Activated naive CD4-positive, alpha-beta T cell treated with Interleukin-2 at 50 U/mL for 16 hours (primary cell): Measurements from ENCODE around the gene TSPO2.
A peak's percentile ranks its signal among the peaks of the same experiment; 100 is the strongest.
"Not testable (repeated sequence)": the region's sequence is repeated elsewhere in the genome, so short reads cannot be mapped to it uniquely, and the experiment has no call there.

Experiments
- DNase-seq: peaks from one replicate; pipeline ENCODE4 v3.0.0-alpha.2; 2020

Gene TSPO2

DNA sequence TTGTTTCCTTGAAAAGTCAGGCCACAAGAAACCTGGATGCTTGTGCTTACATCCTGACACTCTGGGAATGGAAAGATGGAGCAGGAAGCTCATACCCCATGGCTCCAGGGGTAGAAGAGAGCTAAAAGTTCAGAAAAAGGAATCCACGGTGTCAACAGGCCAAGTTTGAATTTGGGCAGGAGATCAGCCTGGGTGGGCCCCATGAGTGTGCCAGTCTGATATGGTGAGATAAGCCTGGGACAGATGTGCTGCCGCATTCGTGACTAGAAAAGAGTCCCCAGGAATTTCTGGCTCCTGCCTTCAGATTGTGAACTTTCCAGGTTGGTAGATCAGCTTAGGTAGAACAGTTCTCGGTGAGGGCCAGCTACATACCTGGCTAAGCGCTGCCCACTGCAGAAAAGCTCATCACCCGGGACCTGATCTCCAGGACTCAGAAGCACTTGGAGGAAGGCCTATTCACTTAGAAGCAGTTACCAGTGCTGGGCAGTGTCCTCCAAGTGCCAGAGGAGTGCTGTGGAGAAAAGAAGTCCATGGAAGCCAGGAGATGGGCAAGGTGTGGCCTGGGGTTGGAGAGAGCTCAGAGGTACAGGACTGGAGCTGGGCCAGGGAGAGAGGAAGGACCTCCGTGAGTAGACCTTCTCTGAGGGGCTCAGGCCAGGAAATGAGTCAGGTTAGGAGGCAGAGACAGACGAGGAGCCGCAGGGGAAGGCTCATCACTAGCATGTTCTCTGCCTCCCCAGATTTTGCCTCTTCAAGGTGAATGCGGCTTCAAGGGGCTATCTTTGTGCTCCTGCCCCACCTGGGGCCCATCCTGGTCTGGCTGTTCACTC, at the start of gene TSPO2:
TSPO2 (plus strand) TSS at position 242 of the 830 bp plus-strand sequence; CDS start at position 761, 519 bp downstream.
- DNase-seq: no peak

- no peak for DNase-seq
These were observed 49.5 kb upstream of the TSPO2 start for GRCh38 chr6:40992746-40993145.

GRCh38 chr6:40996591-40997233, 45.6 kb upstream of the TSPO2 start:
- no peak for DNase-seq

- DNase-seq: no peak
These were observed 44.9 kb upstream of the TSPO2 start for GRCh38 chr6:40997234-40997957.

DNA sequence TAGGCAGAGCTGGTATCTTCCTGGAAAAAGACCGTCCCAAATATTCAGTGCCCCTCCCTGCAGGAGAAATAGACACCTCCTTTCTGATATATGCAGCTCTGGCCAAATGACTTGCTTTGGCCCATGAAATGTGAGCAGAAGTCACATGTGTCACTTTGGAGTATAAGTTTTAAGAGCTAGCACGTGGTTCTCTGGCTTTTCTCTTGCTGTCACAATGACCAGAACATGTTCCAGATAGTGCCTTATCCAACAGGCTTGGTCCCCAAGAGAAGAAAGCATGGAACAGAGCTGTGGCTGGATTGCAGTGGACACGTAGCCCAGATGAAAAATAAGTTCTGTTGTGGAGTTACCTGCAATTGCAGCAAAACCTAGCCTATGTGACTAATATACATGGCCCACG, 43.6 kb upstream of the TSPO2 start:
- DNase-seq: no peak

- DNase-seq: no peak
These were observed 42.7 kb upstream of the TSPO2 start for GRCh38 chr6:40999569-40999968.

DNA sequence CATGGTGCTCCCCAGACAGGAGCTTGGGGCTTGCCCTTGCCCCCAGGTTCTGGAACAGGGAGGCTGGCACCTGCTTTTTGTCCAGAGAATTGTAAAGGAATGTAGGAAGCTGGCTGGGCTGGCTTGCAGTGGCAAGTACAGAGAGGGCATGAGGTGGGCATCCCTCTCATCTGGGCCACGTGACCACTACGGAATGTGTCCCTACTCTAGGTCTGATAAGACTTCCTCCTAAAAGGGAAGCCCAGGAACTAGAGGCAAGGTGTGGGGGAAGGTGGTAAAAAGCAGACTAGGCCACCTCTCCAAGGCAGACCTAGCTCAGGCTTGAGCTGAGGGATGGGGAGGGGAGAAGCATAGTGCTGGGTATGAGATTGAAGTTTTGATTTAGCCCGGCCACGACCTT, 42.0 kb upstream of the TSPO2 start:
- no peak for DNase-seq

DNA sequence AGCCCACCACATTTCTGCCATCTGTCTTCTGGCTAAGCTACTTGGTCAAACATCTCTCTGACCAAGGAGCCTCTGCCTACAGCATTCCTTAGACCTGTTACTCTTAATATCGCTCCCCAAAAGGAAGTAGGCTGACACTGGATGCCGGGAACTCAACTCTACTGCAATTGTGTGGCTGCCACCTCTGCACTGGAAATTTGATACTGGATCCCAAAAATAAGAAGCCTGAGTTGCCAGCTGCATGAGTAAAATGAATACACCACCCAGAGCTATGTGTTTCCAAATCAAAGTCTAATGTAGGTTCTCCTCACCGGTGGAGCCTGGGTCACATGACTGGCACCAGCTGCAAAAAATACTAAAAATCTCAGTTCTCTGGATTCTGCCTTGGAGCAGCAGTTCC, 40.1 kb upstream of the TSPO2 start:
- no peak for DNase-seq

GRCh38 chr6:41006217-41006616, 36.0 kb upstream of the TSPO2 start:
- DNase-seq: peak; percentile 47

- not testable (repeated sequence) for DNase-seq
These were observed 35.3 kb upstream of the TSPO2 start for GRCh38 chr6:41006980-41007379.

GRCh38 chr6:41008011-41008410, 34.3 kb upstream of the TSPO2 start:
- no peak for DNase-seq

- no peak for DNase-seq
These were observed 32.6 kb upstream of the TSPO2 start for GRCh38 chr6:41009669-41010068.

GRCh38 chr6:41011673-41012072, 30.6 kb upstream of the TSPO2 start:
- no peak for DNase-seq

- no peak for DNase-seq
These were observed 28.7 kb upstream of the TSPO2 start for GRCh38 chr6:41013466-41014153.

DNA sequence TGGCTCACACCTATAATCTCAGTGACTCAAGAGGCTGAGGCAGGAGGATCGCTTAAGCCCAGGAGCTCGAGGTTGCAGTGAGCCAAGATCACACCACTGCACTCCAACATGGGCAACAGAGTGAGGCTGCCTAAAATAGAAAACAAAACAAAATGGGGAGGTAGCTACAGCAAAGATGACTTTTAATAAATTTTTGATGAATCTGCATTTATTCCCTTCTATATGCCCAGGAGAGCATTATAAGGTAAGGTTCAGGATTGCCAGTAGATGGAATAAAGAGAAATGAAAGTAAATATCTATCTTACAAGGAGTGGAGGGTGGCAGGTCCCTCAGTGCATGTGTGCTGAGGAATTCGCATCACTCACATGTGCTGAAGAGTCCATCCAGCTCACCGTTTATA, 27.5 kb upstream of the TSPO2 start:
- no peak for DNase-seq

- DNase-seq: not testable (repeated sequence)
These were observed 26.4 kb upstream of the TSPO2 start for GRCh38 chr6:41015860-41016259.

DNA sequence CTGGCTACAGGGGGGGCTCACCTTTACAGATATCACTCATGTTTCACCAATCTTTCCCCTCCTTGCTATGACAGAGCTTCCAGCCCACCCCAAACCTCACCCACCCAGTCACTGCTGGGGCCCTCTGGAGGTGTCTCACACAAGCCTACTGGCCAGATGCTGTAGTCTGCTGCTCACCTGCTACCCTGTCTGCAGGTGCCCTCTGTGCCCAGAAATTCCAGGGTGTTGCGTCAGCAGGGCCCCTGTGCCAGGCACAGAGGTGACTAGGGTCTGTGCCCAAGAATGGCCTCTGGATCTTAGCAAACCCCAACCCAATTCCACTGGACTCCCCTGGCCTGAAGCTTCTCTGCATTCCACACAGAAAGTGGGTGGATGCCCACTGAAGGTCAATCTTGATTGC, 24.6 kb upstream of the TSPO2 start:
- no peak for DNase-seq

DNA sequence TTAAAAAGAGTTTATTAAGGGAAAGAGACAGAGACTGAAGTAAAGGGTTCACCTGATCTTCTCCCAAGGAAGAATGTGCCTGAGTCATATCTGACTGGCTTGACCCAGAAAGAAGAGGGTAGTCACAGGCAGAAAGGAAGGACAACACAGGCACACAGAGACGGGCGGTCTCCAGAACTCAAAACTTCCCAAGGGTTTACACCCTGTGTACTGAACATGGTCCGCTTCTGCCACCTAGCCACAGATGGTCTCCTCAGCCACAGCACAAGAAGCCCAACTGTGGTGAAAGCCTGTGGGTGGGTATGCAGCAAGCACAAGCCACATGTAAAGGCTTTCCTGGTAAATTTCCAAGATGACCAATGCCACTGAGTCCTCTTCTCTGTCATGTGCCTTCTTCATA, 20.4 kb upstream of the TSPO2 start:
- no peak for DNase-seq

GRCh38 chr6:41022294-41022693, 20.0 kb upstream of the TSPO2 start:
- DNase-seq: no peak

- DNase-seq: no peak
These were observed 19.2 kb upstream of the TSPO2 start for GRCh38 chr6:41023114-41023513.

- no peak for DNase-seq
These were observed 16.2 kb upstream of the TSPO2 start for GRCh38 chr6:41025966-41026530.

DNA sequence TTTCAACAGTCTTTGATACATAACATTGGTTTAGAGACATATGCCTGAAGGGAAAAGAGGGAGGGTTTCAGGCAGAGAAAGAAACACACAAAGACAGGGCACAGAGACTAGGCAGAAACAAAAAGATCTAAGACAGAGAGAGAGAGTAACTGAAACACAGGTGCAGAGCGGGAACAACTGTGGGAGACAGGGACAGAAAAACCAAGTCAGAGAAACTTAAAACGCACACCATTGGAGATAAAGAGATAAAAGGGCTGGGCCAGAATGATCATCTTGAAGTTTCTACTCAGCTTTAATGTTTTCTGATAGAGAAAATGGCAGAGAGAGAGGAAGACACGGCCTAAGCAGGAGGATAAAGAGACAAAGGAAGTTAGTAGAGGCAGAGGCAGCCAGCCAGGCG, 15.0 kb upstream of the TSPO2 start:
- DNase-seq: no peak
